Measurements from ENCODE around the gene RFNG. TPM values are rescaled to one million over a fixed set of nuclear protein-coding genes. Genes with fewer than 3 reads are reported as not detected.

RFNG gene
- total and polyA plus RNA-seq, 2 donors from 2014 or later = 29.8 to 47.3 TPM

DNA sequence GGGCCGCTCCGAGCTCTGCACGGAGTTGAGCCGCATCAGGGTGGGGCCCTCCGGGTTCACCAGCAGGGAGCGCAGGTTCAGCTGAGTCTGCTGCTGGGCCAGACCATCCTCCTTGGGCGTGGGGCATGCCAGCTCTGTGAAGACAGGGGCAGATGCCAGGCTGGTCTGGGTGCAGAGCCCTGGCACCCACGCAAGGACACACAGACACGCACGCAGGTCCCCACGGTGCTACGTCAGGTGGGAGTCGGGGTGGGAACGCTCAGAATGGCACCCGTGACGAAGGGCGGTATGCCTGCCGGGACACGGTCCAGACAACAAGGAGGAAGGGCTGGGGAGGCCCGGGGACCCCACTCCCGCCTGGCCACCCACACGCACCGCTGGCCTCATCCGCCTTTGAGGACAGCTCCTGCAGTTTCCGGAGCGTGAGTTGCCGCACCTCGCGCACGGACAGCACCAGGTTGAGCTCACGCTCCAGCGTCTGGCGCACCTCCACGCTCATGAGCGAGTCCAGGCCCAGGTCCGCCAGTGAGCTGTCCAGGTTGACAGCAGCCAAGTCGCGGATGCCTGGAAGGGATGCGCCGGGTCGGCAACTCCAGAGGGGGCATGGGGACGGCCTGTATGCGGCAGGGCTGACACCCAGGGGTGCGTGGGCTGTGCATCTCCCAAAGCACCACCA lies 29.3 kb upstream of the RFNG start:
- H3K9me3 ChIP-seq (ENCODE audit: control insufficient read depth in 2 of 3, insufficient read depth in 1 of 3, low read length in 3 of 3) = no peaks in the 10 kb centered on the region
- TF ChIP-seq, protein P1, sequence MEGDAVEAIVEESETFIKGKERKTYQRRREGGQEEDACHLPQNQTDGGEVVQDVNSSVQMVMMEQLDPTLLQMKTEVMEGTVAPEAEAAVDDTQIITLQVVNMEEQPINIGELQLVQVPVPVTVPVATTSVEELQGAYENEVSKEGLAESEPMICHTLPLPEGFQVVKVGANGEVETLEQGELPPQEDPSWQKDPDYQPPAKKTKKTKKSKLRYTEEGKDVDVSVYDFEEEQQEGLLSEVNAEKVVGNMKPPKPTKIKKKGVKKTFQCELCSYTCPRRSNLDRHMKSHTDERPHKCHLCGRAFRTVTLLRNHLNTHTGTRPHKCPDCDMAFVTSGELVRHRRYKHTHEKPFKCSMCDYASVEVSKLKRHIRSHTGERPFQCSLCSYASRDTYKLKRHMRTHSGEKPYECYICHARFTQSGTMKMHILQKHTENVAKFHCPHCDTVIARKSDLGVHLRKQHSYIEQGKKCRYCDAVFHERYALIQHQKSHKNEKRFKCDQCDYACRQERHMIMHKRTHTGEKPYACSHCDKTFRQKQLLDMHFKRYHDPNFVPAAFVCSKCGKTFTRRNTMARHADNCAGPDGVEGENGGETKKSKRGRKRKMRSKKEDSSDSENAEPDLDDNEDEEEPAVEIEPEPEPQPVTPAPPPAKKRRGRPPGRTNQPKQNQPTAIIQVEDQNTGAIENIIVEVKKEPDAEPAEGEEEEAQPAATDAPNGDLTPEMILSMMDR (IDR thresholded peaks at IDR 0.05; ENCODE audit: borderline replicate concordance, extremely low read depth, insufficient read depth) = no peak
- no peak for DNase-seq
- no peak overlapping the region for H3K27ac ChIP-seq (ENCODE audit: low read depth in 2 of 2, low read length in 2 of 2)
- peaks cover 0 to 11% (median 2%) of the 10 kb centered on the region in 3 donors for H3K36me3 ChIP-seq (ENCODE audit: control insufficient read depth in 2 of 3, insufficient read depth in 3 of 3, low read length in 3 of 3)
- H3K27me3 ChIP-seq (ENCODE audit: control insufficient read depth, insufficient read depth, low read length) = no peaks in the 10 kb centered on the region
- H3K9ac ChIP-seq (ENCODE audit: low read length in 3 of 3) = no peak overlapping the region
- intact Hi-C loops (cut with DNase I) = no loop called here
- no peaks in the 10 kb centered on the region for H3K4me1 ChIP-seq (ENCODE audit: control insufficient read depth in 2 of 3, insufficient read depth in 2 of 3, low read depth in 1 of 3, low read length in 3 of 3)
- H3K4me3 ChIP-seq (ENCODE audit: low read length in 3 of 3) = no peak overlapping the region
- FAIRE-seq = no peak

DNA sequence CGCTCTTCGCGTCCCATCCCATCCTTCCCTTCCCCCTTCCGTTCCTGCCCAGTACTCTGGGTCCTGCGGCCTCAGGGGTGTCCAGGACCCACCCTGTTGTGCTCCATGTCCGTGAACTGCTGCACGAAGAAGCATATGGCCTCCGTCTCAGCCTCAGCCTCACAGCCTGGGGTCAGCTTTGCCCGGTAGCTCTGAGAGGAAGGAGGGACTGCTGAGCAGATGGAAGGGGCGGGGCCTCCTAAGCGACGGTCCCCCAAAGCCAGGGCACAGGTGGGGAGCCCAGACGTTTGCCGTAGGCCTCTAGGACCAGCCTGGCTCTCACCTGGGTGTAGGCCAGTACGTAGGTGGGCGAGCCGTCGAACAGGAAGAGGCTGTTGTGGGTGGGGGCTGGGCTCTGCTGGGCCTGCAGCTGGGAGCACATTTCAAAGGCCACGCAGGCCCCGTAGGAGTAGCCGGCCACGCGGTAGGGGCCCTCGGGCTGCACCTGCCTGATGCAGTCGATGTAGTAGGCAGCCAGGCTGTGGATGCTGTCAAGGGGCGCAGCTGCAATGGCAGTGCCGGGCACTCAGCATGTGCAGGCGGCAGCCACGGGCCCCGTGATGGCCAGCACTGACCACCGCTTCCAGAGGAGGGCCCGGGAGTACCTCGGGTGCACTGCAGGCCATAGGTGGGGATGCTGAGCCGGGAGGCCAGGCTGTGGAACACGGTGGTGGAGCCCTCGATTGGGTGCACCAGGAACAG lies 28.6 kb upstream of the RFNG start:
- H3K27me3 ChIP-seq (ENCODE audit: control insufficient read depth, insufficient read depth, low read length) = no peaks in the 10 kb centered on the region
- no peaks in the 10 kb centered on the region for H3K4me1 ChIP-seq (ENCODE audit: control insufficient read depth in 2 of 3, insufficient read depth in 2 of 3, low read depth in 1 of 3, low read length in 3 of 3)
- H3K4me3 ChIP-seq (ENCODE audit: low read length in 3 of 3) = no peak overlapping the region
- H3K36me3 ChIP-seq (ENCODE audit: control insufficient read depth in 2 of 3, insufficient read depth in 3 of 3, low read length in 3 of 3) = peaks cover 0 to 11% (median 2%) of the 10 kb centered on the region in 3 donors
- TF ChIP-seq, protein P1 (IDR thresholded peaks at IDR 0.05; ENCODE audit: borderline replicate concordance, extremely low read depth, insufficient read depth) = no peak
- no peak overlapping the region for H3K9ac ChIP-seq (ENCODE audit: low read length in 3 of 3)
- FAIRE-seq = no peak
- H3K9me3 ChIP-seq (ENCODE audit: control insufficient read depth in 2 of 3, insufficient read depth in 1 of 3, low read length in 3 of 3) = no peaks in the 10 kb centered on the region
- H3K27ac ChIP-seq (ENCODE audit: low read depth in 2 of 2, low read length in 2 of 2) = no peak overlapping the region
- intact Hi-C loops (cut with DNase I) = no loop called here
- no peak for DNase-seq

DNA sequence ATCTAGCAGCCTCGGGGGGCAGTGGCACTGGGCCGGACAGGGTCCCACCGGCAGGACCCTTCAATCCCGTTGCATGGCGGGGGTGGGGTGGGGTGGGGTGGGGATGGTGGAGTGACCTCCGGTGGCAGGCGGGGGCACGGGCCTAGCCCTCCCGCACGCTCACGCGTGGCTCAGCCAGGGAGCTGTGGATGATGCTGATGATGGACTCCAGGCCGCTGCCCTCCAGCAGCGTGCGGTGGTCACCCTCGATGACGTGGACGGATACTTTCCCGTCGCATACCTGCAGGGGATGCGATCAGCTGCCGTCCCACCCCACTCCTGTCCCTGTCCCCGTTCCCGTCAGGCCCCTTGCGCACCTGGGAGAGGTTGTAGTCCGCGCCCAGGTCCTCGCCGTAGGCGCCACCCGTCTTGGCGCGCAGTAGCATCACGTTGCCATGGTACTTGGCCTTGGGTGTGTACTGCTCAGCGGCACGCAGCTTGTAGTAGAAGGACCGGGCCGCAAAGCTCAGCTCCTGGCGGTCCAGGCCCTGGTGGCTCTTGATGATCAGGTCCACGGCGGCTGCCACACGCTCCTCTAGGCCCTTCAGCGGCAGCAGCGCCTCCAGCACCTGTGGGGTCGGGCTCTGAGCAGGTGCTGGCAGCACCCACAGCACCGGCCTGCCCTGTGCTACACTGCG lies 27.5 kb upstream of the RFNG start:
- DNase-seq (no peak), FAIRE-seq (no peak)
- Histone ChIP-seq H3K9me3 (ENCODE audit: control insufficient read depth in 2 of 3, insufficient read depth in 1 of 3, low read length in 3 of 3) (no peaks in the 10 kb centered on the region), H3K4me3 (ENCODE audit: low read length in 3 of 3) (no peak overlapping the region), H3K36me3 (ENCODE audit: control insufficient read depth in 2 of 3, insufficient read depth in 3 of 3, low read length in 3 of 3) (peaks cover 0 to 8% (median 2%) of the 10 kb centered on the region in 3 donors), H3K27ac (ENCODE audit: low read depth in 2 of 2, low read length in 2 of 2) (no peak overlapping the region), H3K4me1 (ENCODE audit: control insufficient read depth in 2 of 3, insufficient read depth in 2 of 3, low read depth in 1 of 3, low read length in 3 of 3) (no peaks in the 10 kb centered on the region), H3K27me3 (ENCODE audit: control insufficient read depth, insufficient read depth, low read length) (no peaks in the 10 kb centered on the region), H3K9ac (ENCODE audit: low read length in 3 of 3) (no peak overlapping the region)
- TF ChIP-seq, protein P1 (IDR thresholded peaks at IDR 0.05; ENCODE audit: borderline replicate concordance, extremely low read depth, insufficient read depth) = no peak
- intact Hi-C loops (cut with DNase I) = no loop called here
